HCT116 (cell line): ENCODE data around the gene BAHCC1.
"Not testable (repeated sequence)": the region's sequence is repeated elsewhere in the genome, so short reads cannot be mapped to it uniquely, and the experiment has no call there.

Source experiments
- EZH2 ChIP-seq: fragments of 200-600 bp; sonication (generic); IDR thresholded peaks from 2 replicates; pipeline ENCODE4 v1.6.1; 2017; ENCODE audit warnings: antibody characterized with exemption, mixed run types
- FOSL1 ChIP-seq: IDR thresholded peaks from 2 replicates; pipeline ENCODE4 v1.6.1; 2012; ENCODE audit warnings: low read depth
- POLR2AphosphoS5 ChIP-seq: IDR thresholded peaks from 2 replicates; pipeline ENCODE4 v1.6.1; 2011; ENCODE audit warnings: mild to moderate bottlenecking, low read depth, low read length, moderate library complexity
- TCF7L2 ChIP-seq: IDR thresholded peaks from 2 replicates; pipeline ENCODE4 v1.7.0; 2011; ENCODE audit warnings: borderline replicate concordance, inconsistent platforms; ENCODE audit not compliant: insufficient read depth, insufficient read length; ENCODE audit errors: extremely low read depth
- TF ChIP-seq, protein P1 (sequence below), 3 experiments: fragments of 200-600 bp in 1 of 3; sonication (generic) in 1 of 3; IDR thresholded peaks in 2 of 3; conservative IDR thresholded peaks in 1 of 3; 2 replicates each; pipeline ENCODE4 v1.5.1; 2012 to 2017; ENCODE audit warnings: low read depth in 2 of 3, low read length in 2 of 3, antibody characterized with exemption in 1 of 3, borderline replicate concordance in 1 of 3, control low read depth in 1 of 3, mild to moderate bottlenecking in 1 of 3, mixed read lengths in 1 of 3, mixed run types in 1 of 3, moderate library complexity in 1 of 3; ENCODE audit not compliant: insufficient read depth in 1 of 3
- TF ChIP-seq, protein P2 (sequence below): IDR thresholded peaks from 2 replicates; pipeline ENCODE4 v1.6.1; 2012
- TF ChIP-seq, protein P3 (sequence below): IDR thresholded peaks from 2 replicates; pipeline ENCODE4 v1.6.1; 2012

DNA sequence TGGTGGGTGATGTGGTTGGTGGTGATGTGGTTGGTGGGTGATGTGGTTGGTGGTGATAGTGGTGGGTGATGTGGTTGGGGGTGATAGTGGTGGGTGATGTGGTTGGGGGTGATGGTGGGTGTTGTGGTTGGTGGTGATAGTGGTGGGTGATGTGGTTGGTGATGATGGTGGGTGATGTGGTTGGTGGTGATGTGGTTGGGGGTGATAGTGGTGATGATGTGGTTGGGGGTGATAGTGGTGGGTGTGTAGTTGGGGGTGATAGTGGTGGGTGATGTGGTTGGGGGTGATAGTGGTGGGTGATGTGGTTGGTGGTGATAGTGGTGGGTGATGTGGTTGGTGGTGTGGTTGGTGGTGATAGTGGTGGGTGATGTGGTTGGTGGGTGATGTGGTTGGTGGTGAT lies 29.8 kb downstream of the BAHCC1 start:
- not testable (repeated sequence) for TF ChIP-seq EZH2, FOSL1, TCF7L2, POLR2AphosphoS5
- TF ChIP-seq, protein P1, sequence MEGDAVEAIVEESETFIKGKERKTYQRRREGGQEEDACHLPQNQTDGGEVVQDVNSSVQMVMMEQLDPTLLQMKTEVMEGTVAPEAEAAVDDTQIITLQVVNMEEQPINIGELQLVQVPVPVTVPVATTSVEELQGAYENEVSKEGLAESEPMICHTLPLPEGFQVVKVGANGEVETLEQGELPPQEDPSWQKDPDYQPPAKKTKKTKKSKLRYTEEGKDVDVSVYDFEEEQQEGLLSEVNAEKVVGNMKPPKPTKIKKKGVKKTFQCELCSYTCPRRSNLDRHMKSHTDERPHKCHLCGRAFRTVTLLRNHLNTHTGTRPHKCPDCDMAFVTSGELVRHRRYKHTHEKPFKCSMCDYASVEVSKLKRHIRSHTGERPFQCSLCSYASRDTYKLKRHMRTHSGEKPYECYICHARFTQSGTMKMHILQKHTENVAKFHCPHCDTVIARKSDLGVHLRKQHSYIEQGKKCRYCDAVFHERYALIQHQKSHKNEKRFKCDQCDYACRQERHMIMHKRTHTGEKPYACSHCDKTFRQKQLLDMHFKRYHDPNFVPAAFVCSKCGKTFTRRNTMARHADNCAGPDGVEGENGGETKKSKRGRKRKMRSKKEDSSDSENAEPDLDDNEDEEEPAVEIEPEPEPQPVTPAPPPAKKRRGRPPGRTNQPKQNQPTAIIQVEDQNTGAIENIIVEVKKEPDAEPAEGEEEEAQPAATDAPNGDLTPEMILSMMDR (IDR thresholded peaks at IDR 0.05 in 2 of 3, conservative IDR thresholded peaks at IDR 0.05 in 1 of 3; ENCODE audit: borderline replicate concordance in 1 of 3, insufficient read depth in 1 of 3, low read depth in 2 of 3, low read length in 2 of 3), result not testable (repeated sequence)
- TF ChIP-seq, protein P2, sequence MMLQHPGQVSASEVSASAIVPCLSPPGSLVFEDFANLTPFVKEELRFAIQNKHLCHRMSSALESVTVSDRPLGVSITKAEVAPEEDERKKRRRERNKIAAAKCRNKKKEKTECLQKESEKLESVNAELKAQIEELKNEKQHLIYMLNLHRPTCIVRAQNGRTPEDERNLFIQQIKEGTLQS, result not testable (repeated sequence)
- TF ChIP-seq, protein P3, sequence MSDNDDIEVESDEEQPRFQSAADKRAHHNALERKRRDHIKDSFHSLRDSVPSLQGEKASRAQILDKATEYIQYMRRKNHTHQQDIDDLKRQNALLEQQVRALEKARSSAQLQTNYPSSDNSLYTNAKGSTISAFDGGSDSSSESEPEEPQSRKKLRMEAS, result not testable (repeated sequence)
